Activated CD8-positive, alpha-beta memory T cell treated with anti-CD3 and anti-CD28 coated beads, Interleukin-2, amount 50 U/mL, for 1 hour (primary cell): ENCODE measurements around the gene LOXL1.
"Not testable (repeated sequence)": the region's sequence is repeated elsewhere in the genome, so short reads cannot be mapped to it uniquely, and the experiment has no call there.

Experiments
- DNase-seq: peaks from one replicate; pipeline ENCODE4 v3.0.0-alpha.2; 2020; ENCODE audit errors: extremely low read depth

LOXL1 gene

GRCh38 chr15:73922186-73923151 is 3.8 kb upstream of the LOXL1 start:
- no peak for DNase-seq

DNA sequence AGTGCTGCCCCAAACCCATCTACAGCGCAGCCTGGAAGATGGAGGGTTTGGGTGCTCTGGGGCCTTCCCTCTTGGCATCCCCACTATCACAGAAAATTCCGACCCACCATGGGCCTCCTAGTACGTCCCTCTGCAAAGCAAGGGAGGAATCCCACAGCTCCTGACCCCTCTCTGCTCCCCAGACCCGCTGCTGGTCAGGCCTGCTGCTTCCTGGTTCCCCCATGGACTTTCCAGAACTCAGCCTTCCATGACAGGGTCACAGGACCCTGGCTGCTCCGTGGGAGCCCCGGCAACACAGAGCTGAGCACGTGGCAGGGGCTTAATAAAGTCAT is 3.1 kb upstream of the LOXL1 start:
- DNase-seq: no peak

- DNase-seq: no peak
These were observed 2.6 kb upstream of the LOXL1 start for GRCh38 chr15:73923488-73924164.

GRCh38 chr15:73924171-73924921 is 1.9 kb upstream of the LOXL1 start:
- DNase-seq: no peak

DNA sequence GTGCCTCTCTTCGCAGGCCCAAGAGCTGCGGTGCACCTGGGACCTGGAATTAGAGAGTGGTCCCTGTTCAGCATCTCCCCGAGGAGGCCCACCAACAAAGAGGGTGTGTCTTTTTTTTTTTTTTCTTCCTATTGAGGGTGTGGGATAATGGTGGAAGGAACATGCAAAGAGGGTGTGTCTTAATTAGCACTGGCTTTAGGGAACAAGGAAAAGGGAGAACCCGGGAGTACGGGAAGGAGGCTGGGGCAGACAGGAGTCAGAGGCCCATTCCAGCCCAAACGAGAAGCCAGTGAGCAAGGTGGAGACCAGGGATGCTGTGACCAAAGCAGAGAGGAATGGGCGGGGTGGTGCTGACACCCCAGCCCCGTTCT is 429 bp upstream of the LOXL1 start:
- DNase-seq: no peak

- DNase-seq: no peak
These were observed 777 bp downstream of the LOXL1 start for GRCh38 chr15:73927003-73927475.

GRCh38 chr15:73927476-73928240 is 1.4 kb downstream of the LOXL1 start:
- peak; percentile 42 for DNase-seq

DNA sequence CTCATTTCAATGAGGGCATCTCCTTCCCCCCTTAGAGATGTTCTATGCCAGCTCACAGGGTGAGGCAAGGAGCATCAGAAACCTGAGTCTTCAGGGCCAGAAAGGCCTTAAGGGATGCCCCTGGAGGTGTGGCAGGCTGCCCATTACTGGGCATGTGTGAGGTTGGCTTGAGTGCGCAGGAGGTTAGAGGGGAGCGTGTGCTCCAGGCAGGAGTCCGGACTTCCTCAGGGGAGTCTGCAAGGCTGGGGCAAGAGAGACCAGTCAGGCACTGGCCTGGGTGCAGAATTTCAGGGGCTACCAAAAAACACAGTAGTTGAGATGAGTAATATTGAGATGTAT is 1.9 kb downstream of the LOXL1 start:
- DNase-seq: no peak

- DNase-seq: no peak
These were observed 2.8 kb downstream of the LOXL1 start for GRCh38 chr15:73928971-73929627.

DNA sequence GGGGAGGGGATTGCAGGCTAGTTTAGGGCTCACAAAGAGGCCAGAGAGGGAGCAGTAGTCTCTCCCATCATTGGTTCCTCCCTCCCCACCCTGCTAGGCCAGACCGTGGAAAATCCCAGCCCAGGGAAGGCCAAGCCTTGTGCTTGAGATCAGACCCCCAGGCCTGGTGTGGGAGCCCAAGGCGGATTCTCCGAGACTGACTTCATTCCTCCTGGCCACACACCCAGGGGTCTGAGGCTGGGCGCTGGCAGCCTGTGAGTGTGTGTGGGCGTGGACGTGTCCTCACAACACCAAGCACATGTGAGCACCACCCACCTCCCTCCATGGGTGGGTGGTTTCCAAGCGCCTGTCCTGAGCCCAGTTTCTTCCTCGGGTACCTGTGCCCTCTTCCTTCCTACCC is 4.1 kb downstream of the LOXL1 start:
- DNase-seq: no peak

- DNase-seq: no peak
These were observed 4.6 kb downstream of the LOXL1 start for GRCh38 chr15:73930790-73931281.

DNA sequence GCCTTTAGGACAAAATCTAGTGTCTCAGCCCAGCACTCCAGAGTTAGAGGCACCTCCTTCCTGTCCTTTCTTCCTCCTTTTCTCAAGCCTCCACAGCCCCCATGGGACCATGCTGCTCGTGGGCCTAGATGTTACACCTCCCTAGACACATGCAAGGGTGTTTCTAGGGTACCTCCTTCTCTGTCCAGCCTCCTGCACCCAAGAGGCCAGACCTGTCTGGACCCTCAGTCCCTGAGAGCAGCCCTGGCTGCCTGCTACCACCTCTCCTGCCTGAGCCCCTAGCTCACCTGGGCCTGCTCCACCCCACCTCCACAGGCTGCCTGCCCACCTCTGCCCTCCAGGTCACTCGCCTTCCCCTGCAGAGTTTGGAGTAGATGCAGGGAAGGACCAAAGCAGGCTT is 5.2 kb downstream of the LOXL1 start:
- no peak for DNase-seq

DNA sequence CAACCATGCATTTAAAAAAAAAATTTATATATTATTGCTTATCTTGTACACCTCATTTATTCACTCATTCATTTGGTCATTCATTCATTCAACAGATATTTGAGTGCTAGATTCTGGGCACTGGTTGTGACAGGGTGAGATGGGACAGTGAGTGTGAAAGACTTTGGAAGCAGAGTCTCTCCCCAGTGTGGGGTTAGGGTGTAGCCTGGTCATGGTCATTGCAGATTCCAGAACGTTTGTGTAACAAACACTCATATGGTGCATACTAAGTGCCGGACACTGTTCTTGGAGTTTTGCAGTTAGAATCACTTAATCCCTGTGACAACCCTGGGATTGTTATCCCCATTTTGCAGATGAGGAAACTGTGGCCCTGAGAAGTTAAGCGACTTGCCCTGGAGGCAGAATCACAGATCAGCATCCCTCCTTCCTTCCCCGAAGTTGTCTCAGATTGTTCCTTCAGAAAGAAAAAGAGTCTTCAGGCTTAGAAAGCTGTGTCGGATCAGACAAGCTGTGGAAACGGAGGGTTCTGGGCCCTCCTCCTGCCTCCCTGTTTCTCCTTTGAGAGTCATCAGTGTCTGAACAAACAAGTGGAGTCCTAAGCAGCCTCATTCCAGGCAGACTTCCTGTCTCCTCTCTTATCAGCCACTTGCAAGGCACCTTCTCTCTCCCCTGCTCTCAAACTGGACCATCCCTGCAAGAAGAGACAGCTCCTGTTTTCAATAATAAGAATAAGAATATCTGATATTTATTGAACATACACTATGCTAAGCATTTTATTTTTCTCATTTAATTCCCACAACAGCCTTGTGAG is 6.3 kb downstream of the LOXL1 start:
- DNase-seq: no peak

GRCh38 chr15:73934281-73934680 is 8.0 kb downstream of the LOXL1 start:
- no peak for DNase-seq

GRCh38 chr15:73935547-73935946 is 9.3 kb downstream of the LOXL1 start:
- no peak for DNase-seq

DNA sequence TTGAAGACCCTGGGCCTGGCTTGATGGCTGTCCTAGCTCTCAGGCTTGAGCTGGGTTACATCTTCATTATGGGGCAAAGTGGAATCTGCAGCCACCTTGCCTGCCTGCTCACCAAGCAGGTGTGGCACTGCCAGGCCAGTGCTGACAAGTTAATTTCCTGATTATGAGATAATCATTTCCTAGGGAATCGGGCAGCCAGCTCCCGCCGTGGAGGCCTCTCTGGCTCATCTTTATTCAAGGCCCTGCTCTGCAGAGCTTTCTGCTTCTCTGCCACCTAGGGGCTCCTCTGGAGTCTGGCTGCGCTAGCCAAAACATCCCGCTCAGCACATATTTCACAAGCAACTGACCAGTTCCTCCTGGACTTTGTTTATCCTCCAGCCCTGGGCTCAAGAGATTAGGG is 9.9 kb downstream of the LOXL1 start:
- DNase-seq: no peak

- no peak for DNase-seq
These were observed 10.5 kb downstream of the LOXL1 start for GRCh38 chr15:73936588-73937290.

DNA sequence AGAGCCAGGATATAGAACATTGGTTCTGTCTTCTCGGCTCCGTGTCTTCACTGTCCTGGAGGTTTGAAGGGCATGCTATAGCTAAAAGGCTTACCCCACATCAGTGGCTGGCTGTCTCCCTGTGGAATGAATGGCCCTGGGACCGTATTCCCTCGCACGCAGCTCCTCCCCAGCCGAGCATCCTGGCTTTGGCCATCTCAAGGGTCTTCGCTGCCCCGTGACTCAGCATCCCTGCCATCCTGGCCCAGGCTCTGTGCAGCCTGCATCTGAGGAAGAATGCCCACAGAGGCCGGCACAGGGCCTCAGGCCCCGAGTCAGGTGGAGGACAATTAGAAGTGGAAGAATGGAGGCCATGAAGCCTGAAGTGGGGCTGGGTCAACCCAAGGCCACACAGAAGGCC is 11.0 kb downstream of the LOXL1 start:
- DNase-seq: no peak

- no peak for DNase-seq
These were observed 11.5 kb downstream of the LOXL1 start for GRCh38 chr15:73937726-73938125.

- not testable (repeated sequence) for DNase-seq
These were observed 12.3 kb downstream of the LOXL1 start for GRCh38 chr15:73938516-73938915.
